K562 (cell line): Measurements from ENCODE around the gene RSAD1. TPM values are rescaled to one million over a fixed set of nuclear protein-coding genes. Genes with fewer than 3 reads are reported as not detected.

Experiments used
- REST ChIP-seq, 2 experiments: fragments of 450-650 bp; formaldehyde crosslinking in 1 of 2; IDR thresholded peaks; 2 replicates each; pipeline versions ENCODE4 v1.4.0 to v1.6.1; 2014 to 2020; ENCODE audit warnings: mild to moderate bottlenecking in 2 of 2, borderline replicate concordance in 1 of 2, low read depth in 1 of 2
- TBL1XR1 ChIP-seq, 2 experiments: IDR thresholded peaks; 2 replicates each; pipeline ENCODE4 v1.6.1; 2012; ENCODE audit warnings: improper control_type of control experiment in 2 of 2, low read length in 2 of 2, mild to moderate bottlenecking in 1 of 2
- polyA plus RNA-seq, 8 experiments: library from polyadenylated mRNA; depleted of rRNA in 4 of 8; stranded (reverse) in 5 of 8; unstranded in 3 of 8; fragments of >200 nt; fragmentation: Nextera tagmentation in 2 of 8; fragmentation: Illumina TruSeq in 1 of 8; extraction: Ambion mirVana in 2 of 8; extraction: Trizol in 1 of 8; gene quantifications; 2 replicates each; pipeline versions ENCODE4 v1.2.1 to v1.2.3, GENCODE V29; 2011 to 2014; ENCODE audit warnings: inconsistent platforms in 1 of 8, missing spikeins in 1 of 8
- total RNA-seq, 7 experiments: library from RNA; depleted of rRNA in 6 of 7; stranded (reverse); fragments of >200 nt in 6 of 7; fragmentation: Illumina TruSeq in 2 of 7; extraction: Trizol in 2 of 7; gene quantifications; 2 replicates each; pipeline versions ENCODE4 v1.2.1 to v1.2.3, GENCODE V29; 2011 to 2021; ENCODE audit warnings: low replicate concordance in 1 of 7

RSAD1 gene
- total and polyA plus RNA-seq, 9 of the 15 experiments (the other 6 are each of a cell fraction or from before 2014, with no cell fraction given): 4.5 to 42.5 (median 26.8) TPM

- TF ChIP-seq REST (IDR thresholded peaks at IDR 0.05; ENCODE audit: borderline replicate concordance): no peak
- TF ChIP-seq REST (CRISPR knock-in tag; IDR thresholded peaks at IDR 0.05; ENCODE audit: low read depth): no peak
- no peak for TF ChIP-seq TBL1XR1 (IDR thresholded peaks at IDR 0.05; ENCODE audit: low read length in 2 of 2)
Observed at GRCh38 chr17:50453901-50454300, 24.8 kb upstream of the RSAD1 start (continued).
